Transverse colon (tissue), 4 donors: ENCODE data around the gene FRMD8.

ENCODE experiments used
- EP300 ChIP-seq: sonication (generic); formaldehyde crosslinking; IDR thresholded peaks from one replicate; pipeline ENCODE4 v1.6.1; 2017; ENCODE audit warnings: antibody characterized with exemption, low read depth
- POLR2A ChIP-seq: fragments of 450-650 bp; IDR thresholded peaks from one replicate; pipeline ENCODE4 v1.6.1; 2016; ENCODE audit warnings: antibody characterized with exemption, mild to moderate bottlenecking, moderate library complexity
- POLR2AphosphoS5 ChIP-seq, 3 donors: sonication (generic); formaldehyde crosslinking; IDR thresholded peaks; one replicate each; pipeline ENCODE4 v1.6.1; 2016; ENCODE audit warnings: antibody characterized with exemption in 3 of 3
- TF ChIP-seq, protein P1 (sequence below), 5 experiments: fragments of 200-600 bp in 3 of 5; fragments of 450-650 bp in 2 of 5; sonication (generic) in 3 of 5; IDR thresholded peaks; 1 replicate in 2 of 5; 2 replicates in 3 of 5; pipeline ENCODE4 v1.5.1; 2016 to 2017; ENCODE audit warnings: antibody characterized with exemption in 5 of 5, inconsistent platforms in 3 of 5, mild to moderate bottlenecking in 2 of 5, moderate library complexity in 1 of 5

DNA sequence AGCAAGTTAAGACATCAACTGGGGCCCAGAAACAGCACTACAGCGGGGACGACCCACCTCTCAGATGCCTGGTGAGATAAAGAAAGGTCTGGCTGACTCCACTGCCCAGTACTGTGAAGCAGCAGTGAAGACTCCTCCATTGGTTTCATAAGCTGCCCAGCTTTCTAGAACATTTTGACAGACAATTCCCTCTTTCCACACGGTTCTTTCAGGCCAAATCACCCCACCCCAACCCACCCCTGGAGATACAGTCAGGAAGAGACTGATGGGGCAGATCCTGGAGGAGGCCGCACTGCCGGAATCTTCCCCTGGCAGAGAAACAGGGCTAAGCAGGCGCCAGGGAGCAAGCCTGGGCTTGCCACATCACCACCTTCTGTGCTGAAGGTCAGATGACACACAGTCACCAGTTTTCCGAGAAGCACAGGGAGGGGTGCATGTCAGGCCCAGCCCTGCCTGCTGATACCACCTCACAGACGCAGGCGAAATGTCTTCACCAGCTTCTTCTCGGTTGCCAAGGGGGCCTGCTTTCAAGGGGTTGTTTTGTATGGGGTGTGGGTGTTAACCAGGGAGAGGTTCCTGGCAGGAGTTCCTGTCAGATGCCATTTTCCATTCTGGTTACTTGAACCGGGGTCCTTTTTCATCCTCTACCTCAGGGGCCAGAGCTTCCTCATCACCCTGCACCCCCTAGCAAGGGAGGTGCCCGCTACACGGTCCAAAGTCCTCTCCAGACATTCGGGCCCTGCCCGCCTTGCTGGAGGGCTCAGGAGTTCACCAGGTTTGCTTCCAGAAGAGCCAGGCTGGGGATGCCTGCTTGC is 34.7 kb downstream of the FRMD8 start:
- TF ChIP-seq, protein P1, sequence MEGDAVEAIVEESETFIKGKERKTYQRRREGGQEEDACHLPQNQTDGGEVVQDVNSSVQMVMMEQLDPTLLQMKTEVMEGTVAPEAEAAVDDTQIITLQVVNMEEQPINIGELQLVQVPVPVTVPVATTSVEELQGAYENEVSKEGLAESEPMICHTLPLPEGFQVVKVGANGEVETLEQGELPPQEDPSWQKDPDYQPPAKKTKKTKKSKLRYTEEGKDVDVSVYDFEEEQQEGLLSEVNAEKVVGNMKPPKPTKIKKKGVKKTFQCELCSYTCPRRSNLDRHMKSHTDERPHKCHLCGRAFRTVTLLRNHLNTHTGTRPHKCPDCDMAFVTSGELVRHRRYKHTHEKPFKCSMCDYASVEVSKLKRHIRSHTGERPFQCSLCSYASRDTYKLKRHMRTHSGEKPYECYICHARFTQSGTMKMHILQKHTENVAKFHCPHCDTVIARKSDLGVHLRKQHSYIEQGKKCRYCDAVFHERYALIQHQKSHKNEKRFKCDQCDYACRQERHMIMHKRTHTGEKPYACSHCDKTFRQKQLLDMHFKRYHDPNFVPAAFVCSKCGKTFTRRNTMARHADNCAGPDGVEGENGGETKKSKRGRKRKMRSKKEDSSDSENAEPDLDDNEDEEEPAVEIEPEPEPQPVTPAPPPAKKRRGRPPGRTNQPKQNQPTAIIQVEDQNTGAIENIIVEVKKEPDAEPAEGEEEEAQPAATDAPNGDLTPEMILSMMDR (IDR thresholded peaks at IDR 0.05), result no peak
- TF ChIP-seq EP300 (peak; percentile 99), POLR2A (peak; percentile 79), POLR2AphosphoS5 (IDR thresholded peaks at IDR 0.05) (peak; percentile 98 to 99 (median 99))
